ENCODE data around the gene MMP15. TPM values are rescaled to one million over a fixed set of nuclear protein-coding genes. Genes with fewer than 3 reads are reported as not detected.

MMP15 gene
- total and polyA plus RNA-seq, 8 donors, result 25.3 to 63.5 (median 46.3) TPM

DNA sequence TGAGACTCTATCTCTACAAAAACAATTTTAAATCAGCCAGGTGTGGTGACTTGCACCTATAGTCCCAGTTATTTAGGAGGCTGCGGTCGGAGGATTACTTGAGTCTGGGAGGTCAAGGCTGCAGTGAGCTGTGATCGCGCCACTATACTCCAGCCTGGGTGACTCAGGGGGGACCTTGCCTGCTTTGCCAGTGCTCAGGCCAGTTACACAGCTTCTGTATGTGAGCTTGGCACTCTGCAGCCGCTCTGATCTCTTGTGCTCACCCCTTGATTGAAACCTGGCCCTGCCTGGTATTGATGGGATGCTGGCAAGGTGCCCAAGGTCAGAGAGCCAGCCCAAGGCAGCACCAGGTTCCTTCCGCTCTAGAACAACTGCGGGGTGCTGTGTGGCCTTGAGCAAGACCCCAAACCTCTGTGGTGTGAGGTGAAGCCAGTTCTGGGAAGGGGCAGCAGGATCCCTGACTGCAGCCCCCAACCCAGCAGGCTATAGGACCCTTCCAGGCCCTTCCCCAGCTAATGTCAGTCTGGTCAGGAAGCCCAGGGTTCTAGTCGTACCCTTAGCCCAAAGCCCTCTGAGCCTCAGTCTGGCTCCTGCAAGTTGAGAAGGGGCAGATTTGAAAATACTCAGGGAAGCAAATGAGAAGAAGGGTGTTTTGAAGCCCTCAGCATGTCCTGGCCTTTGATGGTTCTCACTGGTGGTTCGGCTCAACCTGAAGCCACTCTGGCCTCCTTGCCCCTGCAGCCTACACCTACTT is 18.9 kb downstream of the MMP15 start:
- no peak overlapping the region for H3K4me3 ChIP-seq
- peaks cover 0 to 49% of the 10 kb centered on the region in 2 donors for H3K36me3 ChIP-seq
- peak in 1 of 4 donors; percentile 10 for DNase-seq
- H3K9me3 ChIP-seq, result no peaks in the 10 kb centered on the region
- H3K27me3 ChIP-seq, result no peaks in the 10 kb centered on the region
- no peak overlapping the region for H3K27ac ChIP-seq
- TF ChIP-seq, protein P1, sequence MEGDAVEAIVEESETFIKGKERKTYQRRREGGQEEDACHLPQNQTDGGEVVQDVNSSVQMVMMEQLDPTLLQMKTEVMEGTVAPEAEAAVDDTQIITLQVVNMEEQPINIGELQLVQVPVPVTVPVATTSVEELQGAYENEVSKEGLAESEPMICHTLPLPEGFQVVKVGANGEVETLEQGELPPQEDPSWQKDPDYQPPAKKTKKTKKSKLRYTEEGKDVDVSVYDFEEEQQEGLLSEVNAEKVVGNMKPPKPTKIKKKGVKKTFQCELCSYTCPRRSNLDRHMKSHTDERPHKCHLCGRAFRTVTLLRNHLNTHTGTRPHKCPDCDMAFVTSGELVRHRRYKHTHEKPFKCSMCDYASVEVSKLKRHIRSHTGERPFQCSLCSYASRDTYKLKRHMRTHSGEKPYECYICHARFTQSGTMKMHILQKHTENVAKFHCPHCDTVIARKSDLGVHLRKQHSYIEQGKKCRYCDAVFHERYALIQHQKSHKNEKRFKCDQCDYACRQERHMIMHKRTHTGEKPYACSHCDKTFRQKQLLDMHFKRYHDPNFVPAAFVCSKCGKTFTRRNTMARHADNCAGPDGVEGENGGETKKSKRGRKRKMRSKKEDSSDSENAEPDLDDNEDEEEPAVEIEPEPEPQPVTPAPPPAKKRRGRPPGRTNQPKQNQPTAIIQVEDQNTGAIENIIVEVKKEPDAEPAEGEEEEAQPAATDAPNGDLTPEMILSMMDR (IDR thresholded peaks at IDR 0.05), result no peak
- ATAC-seq, result no peak
- intact Hi-C loops (cut with DNase I), result no loop called here
- peaks cover 3 to 5% of the 10 kb centered on the region in 2 donors for H3K4me1 ChIP-seq

DNA sequence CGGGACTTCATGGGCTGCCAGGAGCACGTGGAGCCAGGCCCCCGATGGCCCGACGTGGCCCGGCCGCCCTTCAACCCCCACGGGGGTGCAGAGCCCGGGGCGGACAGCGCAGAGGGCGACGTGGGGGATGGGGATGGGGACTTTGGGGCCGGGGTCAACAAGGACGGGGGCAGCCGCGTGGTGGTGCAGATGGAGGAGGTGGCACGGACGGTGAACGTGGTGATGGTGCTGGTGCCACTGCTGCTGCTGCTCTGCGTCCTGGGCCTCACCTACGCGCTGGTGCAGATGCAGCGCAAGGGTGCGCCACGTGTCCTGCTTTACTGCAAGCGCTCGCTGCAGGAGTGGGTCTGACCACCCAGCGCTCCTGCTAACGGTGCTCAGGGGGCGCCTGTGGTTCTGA is 19.5 kb downstream of the MMP15 start:
- DNase-seq, result peak in 1 of 4 donors; percentile 68
- intact Hi-C loops (cut with DNase I), result no loop called here
- peaks cover 0 to 42% of the 10 kb centered on the region in 2 donors for H3K36me3 ChIP-seq

GRCh38 chr16:58046054-58046881 is 20.7 kb downstream of the MMP15 start:
- Histone ChIP-seq H3K9me3 (no peaks in the 10 kb centered on the region), H3K27me3 (no peaks in the 10 kb centered on the region), H3K36me3 (peaks cover 0 to 31% of the 10 kb centered on the region in 2 donors), H3K4me3 (no peak overlapping the region), H3K4me1 (peaks cover 3 to 5% of the 10 kb centered on the region in 2 donors), H3K27ac (no peak overlapping the region)
- TF ChIP-seq, protein P1 (IDR thresholded peaks at IDR 0.05), result no peak
- ATAC-seq, result peak; percentile 13
- DNase-seq, result peak in 1 of 4 donors; percentile 54
- intact Hi-C loops (cut with DNase I), result no loop called here

More for the DNA sequence above, 19.5 kb downstream of the MMP15 start:
- no peak for ATAC-seq
- Histone ChIP-seq H3K27me3 (no peaks in the 10 kb centered on the region), H3K4me1 (peaks cover 3 to 5% of the 10 kb centered on the region in 2 donors), H3K27ac (no peak overlapping the region), H3K4me3 (no peak overlapping the region), H3K9me3 (no peaks in the 10 kb centered on the region)
- TF ChIP-seq, protein P1 (IDR thresholded peaks at IDR 0.05), result no peak

DNA sequence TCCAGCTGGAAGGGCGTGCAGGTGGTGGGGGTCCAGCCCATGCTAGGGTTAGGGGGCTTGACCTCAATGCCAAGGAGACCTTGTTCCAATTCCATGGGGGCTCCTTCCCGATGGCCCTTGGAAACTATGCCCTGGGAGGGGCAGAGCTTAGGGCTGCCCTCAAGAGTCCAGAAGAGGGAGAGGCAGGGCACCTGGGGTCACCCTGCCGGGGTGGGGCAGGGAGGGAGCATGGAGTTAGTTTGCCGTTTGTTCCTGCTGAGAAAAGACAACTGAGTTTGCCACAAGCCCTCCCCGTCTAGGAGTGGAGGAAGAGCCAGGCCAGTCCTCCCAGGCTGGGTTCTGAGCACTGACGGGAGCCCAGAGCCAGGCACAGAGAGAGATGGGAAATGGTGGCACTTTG is 21.4 kb downstream of the MMP15 start:
- H3K27ac ChIP-seq, result no peak overlapping the region
- intact Hi-C loops (cut with DNase I), result no loop called here
- peaks cover 3 to 5% of the 10 kb centered on the region in 2 donors for H3K4me1 ChIP-seq
- no peaks in the 10 kb centered on the region for H3K27me3 ChIP-seq
- TF ChIP-seq, protein P1 (IDR thresholded peaks at IDR 0.05), result no peak
- H3K9me3 ChIP-seq, result no peaks in the 10 kb centered on the region
- DNase-seq (peak in 1 of 4 donors; percentile 28), ATAC-seq (peak; percentile 19)
- peaks cover 0 to 24% of the 10 kb centered on the region in 2 donors for H3K36me3 ChIP-seq
- H3K4me3 ChIP-seq, result no peak overlapping the region
